HEK293 (cell line): ENCODE data around the gene SDE2.
A peak's percentile ranks its signal among the peaks of the same experiment; 100 is the strongest.

Experiments used
- CTCF ChIA-PET: fragments of 350-600 bp; formaldehyde crosslinking; extraction: SDS; loops from one replicate; lab custom pipeline; 2021; ENCODE audit warnings: antibody characterized with exemption; lab: Yijun Ruan, JAX
- POLR2A ChIA-PET: fragments of 300-600 bp; formaldehyde crosslinking; extraction: SDS; loops from one replicate; lab custom pipeline; 2020; ENCODE audit warnings: antibody characterized with exemption, inconsistent platforms; lab: Yijun Ruan, JAX
- H3K27ac ChIP-seq: fragments of 200-500 bp; sonication (Bioruptor generic); 2 replicates; pipeline ENCODE4 v1.5.1; 2014; ENCODE audit warnings: low read depth, low read length, control low read depth, inconsistent platforms; ENCODE audit errors: extremely low read depth
- H3K36me3 ChIP-seq, 2 experiments: fragments of 200-500 bp in 1 of 2; sonication (Bioruptor generic) in 1 of 2; 1 replicate in 1 of 2; 2 replicates in 1 of 2; pipeline ENCODE4 v1.5.1; 2014 to 2017; ENCODE audit warnings: inconsistent platforms in 2 of 2, low read length in 2 of 2; ENCODE audit not compliant: control insufficient read depth in 2 of 2, insufficient read depth in 1 of 2
- H3K4me1 ChIP-seq: fragments of 200-500 bp; sonication (Bioruptor generic); 2 replicates; pipeline ENCODE4 v1.5.1; 2014; ENCODE audit warnings: mild to moderate bottlenecking, low read length, inconsistent platforms; ENCODE audit not compliant: control insufficient read depth, insufficient read depth
- H3K4me3 ChIP-seq: 2 replicates; pipeline ENCODE4 v1.5.1; 2011; ENCODE audit warnings: low read depth, mild to moderate bottlenecking, control low read depth, low read length, moderate library complexity
- H3K9me3 ChIP-seq: fragments of 200-500 bp; sonication (Bioruptor generic); 2 replicates; pipeline ENCODE4 v1.5.1; 2014; ENCODE audit warnings: low read depth, low read length, inconsistent platforms; ENCODE audit not compliant: control insufficient read depth, insufficient read depth
- BCL11B ChIP-seq: fragments of 450-650 bp; formaldehyde crosslinking; IDR thresholded peaks from 2 replicates; pipeline ENCODE4 v1.5.1; 2016; ENCODE audit warnings: low read depth, missing biosample characterization, missing genetic modification characterization
- CTCF ChIP-seq: fragments of 450-650 bp; formaldehyde crosslinking; IDR thresholded peaks from 2 replicates; pipeline ENCODE4 v1.5.1; 2016; ENCODE audit warnings: missing biosample characterization, missing genetic modification characterization
- ELK4 ChIP-seq: IDR thresholded peaks from 2 replicates; pipeline ENCODE4 v1.6.1; 2011; ENCODE audit warnings: mild to moderate bottlenecking, low read depth, low read length, borderline replicate concordance
- GLI4 ChIP-seq: fragments of 450-650 bp; formaldehyde crosslinking; IDR thresholded peaks from 2 replicates; pipeline ENCODE4 v1.5.1; 2016; ENCODE audit warnings: missing biosample characterization, missing genetic modification characterization
- KLF17 ChIP-seq: fragments of 450-650 bp; formaldehyde crosslinking; IDR thresholded peaks from 2 replicates; pipeline ENCODE4 v1.5.1; 2016; ENCODE audit warnings: missing biosample characterization, missing genetic modification characterization
- KLF7 ChIP-seq: fragments of 450-650 bp; formaldehyde crosslinking; IDR thresholded peaks from 2 replicates; pipeline ENCODE4 v1.5.1; 2016; ENCODE audit warnings: missing biosample characterization, missing genetic modification characterization, borderline replicate concordance
- PRDM1 ChIP-seq: fragments of 450-650 bp; formaldehyde crosslinking; IDR thresholded peaks from 2 replicates; pipeline ENCODE4; 2016; ENCODE audit warnings: missing biosample characterization, missing genetic modification characterization
- ZBTB44 ChIP-seq: fragments of 450-650 bp; IDR thresholded peaks from 2 replicates; pipeline ENCODE4 v1.5.1; 2018; ENCODE audit warnings: missing biosample characterization, mild to moderate bottlenecking, missing genetic modification characterization
- ZFP37 ChIP-seq: fragments of 450-650 bp; formaldehyde crosslinking; IDR thresholded peaks from 2 replicates; pipeline ENCODE4 v1.5.1; 2016; ENCODE audit warnings: missing biosample characterization, missing genetic modification characterization
- ZNF10 ChIP-seq: fragments of 450-650 bp; formaldehyde crosslinking; IDR thresholded peaks from 2 replicates; pipeline ENCODE4 v1.5.1; 2017; ENCODE audit warnings: missing biosample characterization, missing genetic modification characterization
- ZNF140 ChIP-seq: fragments of 450-650 bp; formaldehyde crosslinking; IDR thresholded peaks from 2 replicates; pipeline ENCODE4 v1.5.1; 2016; ENCODE audit warnings: missing biosample characterization, missing genetic modification characterization
- ZNF184 ChIP-seq: fragments of 450-650 bp; IDR thresholded peaks from 2 replicates; pipeline ENCODE4 v1.5.1; 2018; ENCODE audit warnings: missing biosample characterization, mild to moderate bottlenecking, missing genetic modification characterization
- ZNF350 ChIP-seq: fragments of 450-650 bp; formaldehyde crosslinking; IDR thresholded peaks from 2 replicates; pipeline ENCODE4 v1.5.0; 2017; ENCODE audit warnings: missing biosample characterization, mild to moderate bottlenecking, missing genetic modification characterization
- ZNF423 ChIP-seq: fragments of 450-650 bp; formaldehyde crosslinking; IDR thresholded peaks from 2 replicates; pipeline ENCODE4 v1.5.1; 2016; ENCODE audit warnings: missing biosample characterization, missing genetic modification characterization
- ZNF518A ChIP-seq: fragments of 450-650 bp; formaldehyde crosslinking; conservative IDR thresholded peaks from 2 replicates; pipeline ENCODE4 v1.5.1; 2016; ENCODE audit warnings: low read depth, missing biosample characterization, missing genetic modification characterization
- ZNF529 ChIP-seq: fragments of 450-650 bp; formaldehyde crosslinking; IDR thresholded peaks from 2 replicates; pipeline ENCODE4 v1.5.1; 2017; ENCODE audit warnings: missing genetic modification characterization, missing biosample characterization; ENCODE audit not compliant: insufficient replicate concordance
- ZNF610 ChIP-seq: fragments of 450-650 bp; formaldehyde crosslinking; IDR thresholded peaks from 2 replicates; pipeline ENCODE4 v1.5.1; 2016; ENCODE audit warnings: missing biosample characterization, missing genetic modification characterization, borderline replicate concordance
- ZNF654 ChIP-seq: fragments of 450-650 bp; formaldehyde crosslinking; IDR thresholded peaks from 2 replicates; pipeline ENCODE4 v1.5.1; 2016; ENCODE audit warnings: low read depth, missing biosample characterization, missing genetic modification characterization
- ZNF664 ChIP-seq: fragments of 450-650 bp; formaldehyde crosslinking; IDR thresholded peaks from 2 replicates; pipeline ENCODE4 v1.5.1; 2016; ENCODE audit warnings: missing biosample characterization, missing genetic modification characterization
- ZNF704 ChIP-seq: fragments of 450-650 bp; formaldehyde crosslinking; IDR thresholded peaks from 2 replicates; pipeline ENCODE4 v1.5.1; 2016; ENCODE audit warnings: missing biosample characterization, missing genetic modification characterization
- ZNF837 ChIP-seq: fragments of 450-650 bp; formaldehyde crosslinking; IDR thresholded peaks from 2 replicates; pipeline ENCODE4 v1.5.1; 2016; ENCODE audit warnings: missing biosample characterization, missing genetic modification characterization
- ZSCAN18 ChIP-seq: fragments of 450-650 bp; formaldehyde crosslinking; IDR thresholded peaks from 2 replicates; pipeline ENCODE4 v1.5.1; 2016; ENCODE audit warnings: missing biosample characterization, missing genetic modification characterization

SDE2 gene

GRCh38 chr1:225987491-225988316, 11.4 kb downstream of the SDE2 start (continued):
- TF ChIP-seq CTCF, result peak; percentile 53; the same call in 1 of the 2 replicates
- no peak for TF ChIP-seq ZNF423 (tag by site-specific recombination)
- no peak for TF ChIP-seq ZNF837 (tag by site-specific recombination)
- no peak for TF ChIP-seq ZNF529 (tag by site-specific recombination)
- peak; percentile 37; the same call in 1 of the 2 replicates for TF ChIP-seq ZNF10 (tag by site-specific recombination)
- TF ChIP-seq ZNF140 (tag by site-specific recombination), result no peak
- peak; percentile 98 for TF ChIP-seq ZNF664 (tag by site-specific recombination)
- no peak for TF ChIP-seq ZNF350 (tag by site-specific recombination)
- peak; percentile 65 for TF ChIP-seq ZNF654 (tag by site-specific recombination)
- peak; percentile 91 for TF ChIP-seq PRDM1 (tag by site-specific recombination)
- no peak for TF ChIP-seq KLF7 (tag by site-specific recombination)
- TF ChIP-seq BCL11B (tag by site-specific recombination), result no peak
- no peak for TF ChIP-seq KLF17 (tag by site-specific recombination)
- TF ChIP-seq ELK4, result no peak
- peak; percentile 79; the same call in 1 of the 2 replicates for TF ChIP-seq ZBTB44 (tag by site-specific recombination)
- peak; percentile 89 for TF ChIP-seq ZFP37
- no peak for TF ChIP-seq GLI4 (tag by site-specific recombination)
- 0 out of 2 replicates have a peak, but pooled peaks have one; percentile 62 for TF ChIP-seq ZNF184 (tag by site-specific recombination)

GRCh38 chr1:225981714-225982113, 17.4 kb downstream of the SDE2 start:
- ChIA-PET POLR2A (interaction anchor here (0.5 to 0.9 kb wide), 2 partner anchors 18 to 211 kb away, joined by 3 read pairs; partner anchors contain the start of gene SDE2), CTCF (interaction anchor here (0.6 to 4.0 kb wide), 8 partner anchors 10 to 662 kb away, joined by 3 to 12 read pairs (median 4); no protein-coding TSS in a partner anchor)
- no peaks in the 10 kb centered on the region for H3K4me1 ChIP-seq
- H3K4me3 ChIP-seq, result no peak overlapping the region
- no peaks in the 10 kb centered on the region for H3K9me3 ChIP-seq
- peaks cover 58 to 83% of the 10 kb centered on the region in 2 experiments for H3K36me3 ChIP-seq
- no peak overlapping the region for H3K27ac ChIP-seq
- TF ChIP-seq ZNF518A (tag by site-specific recombination) (no peak), ZNF610 (tag by site-specific recombination) (0 out of 2 replicates have a peak, but pooled peaks have one; percentile 14), ZSCAN18 (tag by site-specific recombination) (no peak), ZNF704 (no peak)
